GM23338 (cell line): ENCODE data around the gene FOXN4. TPM values are rescaled to one million over a fixed set of nuclear protein-coding genes. Genes with fewer than 3 reads are reported as not detected.

ENCODE experiments used
- ATAC-seq: fragments of 200-7000 bp; cut with Tn5 transposase; 3 replicates; pipeline ENCODE4 v1.9.1; 2020
- DNase-seq: peaks from one replicate; pipeline ENCODE4 v3.0.0-alpha.2; 2015; ENCODE audit warnings: low spot score
- H2AFZ ChIP-seq: fragments of 200-600 bp; sonication (generic); 2 replicates; pipeline ENCODE4 v1.8.0; 2016; ENCODE audit warnings: antibody characterized with exemption, mild to moderate bottlenecking, moderate library complexity
- H3F3A ChIP-seq: fragments of 200-600 bp; sonication (generic); replicated peaks from 2 replicates; pipeline ENCODE4 v1.8.0; 2017; ENCODE audit warnings: antibody characterized with exemption, mixed run types, low read depth
- H3K27ac ChIP-seq: fragments of 200-600 bp; sonication (generic); 2 replicates; pipeline ENCODE4 v1.6.1; 2016; ENCODE audit warnings: low read depth
- H3K27me3 ChIP-seq: fragments of 200-600 bp; sonication (generic); 2 replicates; pipeline ENCODE4 v1.8.0; 2016; ENCODE audit warnings: mild to moderate bottlenecking, mixed run types, moderate library complexity; ENCODE audit not compliant: insufficient read depth
- H3K36me3 ChIP-seq: fragments of 200-600 bp; sonication (generic); 2 replicates; pipeline ENCODE4 v1.8.0; 2016; ENCODE audit warnings: mild to moderate bottlenecking; ENCODE audit not compliant: insufficient read depth
- H3K4me1 ChIP-seq: fragments of 200-600 bp; sonication (generic); 2 replicates; pipeline ENCODE4 v1.8.0; 2016; ENCODE audit warnings: mild to moderate bottlenecking, moderate library complexity; ENCODE audit not compliant: insufficient read depth
- H3K4me2 ChIP-seq: fragments of 200-600 bp; sonication (generic); 2 replicates; pipeline ENCODE4 v1.7.1; 2017; ENCODE audit warnings: mixed run types
- H3K4me3 ChIP-seq: fragments of 200-600 bp; sonication (generic); 2 replicates; pipeline ENCODE4 v1.6.1; 2016; ENCODE audit warnings: mixed run types
- H3K79me2 ChIP-seq: fragments of 200-600 bp; sonication (generic); replicated peaks from 2 replicates; pipeline ENCODE4 v1.8.0; 2017; ENCODE audit warnings: mild to moderate bottlenecking; ENCODE audit not compliant: insufficient read depth
- H3K9me2 ChIP-seq: fragments of 200-600 bp; sonication (generic); 2 replicates; pipeline ENCODE4 v1.8.0; 2017; ENCODE audit not compliant: insufficient read depth
- H4K20me1 ChIP-seq: fragments of 200-600 bp; sonication (generic); replicated peaks from 2 replicates; pipeline ENCODE4 v1.8.0; 2017; ENCODE audit warnings: mild to moderate bottlenecking; ENCODE audit not compliant: insufficient read depth
- H3K27ac Mint-ChIP-seq: 2 replicates; pipeline ENCODE4 v1.8.0; 2020; ENCODE audit warnings: inconsistent platforms, mild to moderate bottlenecking, moderate library complexity, mixed read lengths
- H3K27me3 Mint-ChIP-seq: 3 replicates; pipeline ENCODE4 v1.8.0; 2022; ENCODE audit warnings: low read depth, mild to moderate bottlenecking, moderate library complexity, mixed read lengths, inconsistent platforms; ENCODE audit not compliant: insufficient read depth, poor library complexity
- H3K36me3 Mint-ChIP-seq: 3 replicates; pipeline ENCODE4 v1.8.0; 2021; ENCODE audit warnings: low read depth, mild to moderate bottlenecking, inconsistent platforms, moderate library complexity, mixed read lengths
- H3K4me1 Mint-ChIP-seq: 3 replicates; pipeline ENCODE4 v1.8.0; 2020; ENCODE audit warnings: mild to moderate bottlenecking, inconsistent platforms, mixed read lengths
- H3K4me3 Mint-ChIP-seq: 3 replicates; pipeline ENCODE4 v1.8.0; 2021; ENCODE audit warnings: moderate library complexity, mild to moderate bottlenecking, inconsistent platforms, mixed read lengths
- H3K9me3 Mint-ChIP-seq: 3 replicates; pipeline ENCODE4 v1.8.0; 2020; ENCODE audit warnings: moderate library complexity, mild to moderate bottlenecking, inconsistent platforms, mixed read lengths
- EZH2phosphoT487 ChIP-seq: fragments of 200-600 bp; sonication (generic); IDR thresholded peaks from one replicate; pipeline ENCODE4 v1.8.1; 2018; ENCODE audit warnings: antibody characterized with exemption; ENCODE audit not compliant: unreplicated experiment
- NANOG ChIP-seq: IDR thresholded peaks from 2 replicates; pipeline ENCODE4 v1.6.1; 2016; ENCODE audit warnings: antibody characterized with exemption, borderline replicate concordance
- POLR2AphosphoS5 ChIP-seq: IDR thresholded peaks from 2 replicates; pipeline ENCODE4 v1.6.1; 2016; ENCODE audit warnings: antibody characterized with exemption, low read depth
- ZNF114 ChIP-seq: fragments of 250-450 bp; sonication (Bioruptor Pico); IDR thresholded peaks from 2 replicates; pipeline ENCODE4 v1.5.0; 2020; ENCODE audit warnings: mild to moderate bottlenecking, moderate library complexity
- polyA plus RNA-seq: library from polyadenylated mRNA; unstranded; fragments of >200 nt; fragmentation: Nextera tagmentation; extraction: Ambion mirVana; gene quantifications from 2 replicates; pipeline ENCODE4 v1.2.1, GENCODE V29; 2016
- total RNA-seq: library from RNA; depleted of rRNA; stranded (reverse); fragments of >200 nt; shearing (Covaris generic); gene quantifications from 2 replicates; pipeline ENCODE4 v1.2.3, GENCODE V29; 2014
- TF ChIP-seq, protein P1 (sequence below): fragments of 250-450 bp; sonication (Bioruptor Pico); IDR thresholded peaks from 2 replicates; pipeline ENCODE4 v1.5.0; 2020; ENCODE audit warnings: mild to moderate bottlenecking, moderate library complexity
- TF ChIP-seq, protein P2 (sequence below): IDR thresholded peaks from 2 replicates; pipeline ENCODE4 v1.6.1; 2016; ENCODE audit warnings: antibody characterized with exemption

Gene FOXN4
- total and polyA plus RNA-seq, 2 experiments from 2014 or later: 0.35 to 0.47 TPM

GRCh38 chr12:109356577-109356976 is 47.5 kb upstream of the FOXN4 start (continued):
- TF ChIP-seq, protein P1, sequence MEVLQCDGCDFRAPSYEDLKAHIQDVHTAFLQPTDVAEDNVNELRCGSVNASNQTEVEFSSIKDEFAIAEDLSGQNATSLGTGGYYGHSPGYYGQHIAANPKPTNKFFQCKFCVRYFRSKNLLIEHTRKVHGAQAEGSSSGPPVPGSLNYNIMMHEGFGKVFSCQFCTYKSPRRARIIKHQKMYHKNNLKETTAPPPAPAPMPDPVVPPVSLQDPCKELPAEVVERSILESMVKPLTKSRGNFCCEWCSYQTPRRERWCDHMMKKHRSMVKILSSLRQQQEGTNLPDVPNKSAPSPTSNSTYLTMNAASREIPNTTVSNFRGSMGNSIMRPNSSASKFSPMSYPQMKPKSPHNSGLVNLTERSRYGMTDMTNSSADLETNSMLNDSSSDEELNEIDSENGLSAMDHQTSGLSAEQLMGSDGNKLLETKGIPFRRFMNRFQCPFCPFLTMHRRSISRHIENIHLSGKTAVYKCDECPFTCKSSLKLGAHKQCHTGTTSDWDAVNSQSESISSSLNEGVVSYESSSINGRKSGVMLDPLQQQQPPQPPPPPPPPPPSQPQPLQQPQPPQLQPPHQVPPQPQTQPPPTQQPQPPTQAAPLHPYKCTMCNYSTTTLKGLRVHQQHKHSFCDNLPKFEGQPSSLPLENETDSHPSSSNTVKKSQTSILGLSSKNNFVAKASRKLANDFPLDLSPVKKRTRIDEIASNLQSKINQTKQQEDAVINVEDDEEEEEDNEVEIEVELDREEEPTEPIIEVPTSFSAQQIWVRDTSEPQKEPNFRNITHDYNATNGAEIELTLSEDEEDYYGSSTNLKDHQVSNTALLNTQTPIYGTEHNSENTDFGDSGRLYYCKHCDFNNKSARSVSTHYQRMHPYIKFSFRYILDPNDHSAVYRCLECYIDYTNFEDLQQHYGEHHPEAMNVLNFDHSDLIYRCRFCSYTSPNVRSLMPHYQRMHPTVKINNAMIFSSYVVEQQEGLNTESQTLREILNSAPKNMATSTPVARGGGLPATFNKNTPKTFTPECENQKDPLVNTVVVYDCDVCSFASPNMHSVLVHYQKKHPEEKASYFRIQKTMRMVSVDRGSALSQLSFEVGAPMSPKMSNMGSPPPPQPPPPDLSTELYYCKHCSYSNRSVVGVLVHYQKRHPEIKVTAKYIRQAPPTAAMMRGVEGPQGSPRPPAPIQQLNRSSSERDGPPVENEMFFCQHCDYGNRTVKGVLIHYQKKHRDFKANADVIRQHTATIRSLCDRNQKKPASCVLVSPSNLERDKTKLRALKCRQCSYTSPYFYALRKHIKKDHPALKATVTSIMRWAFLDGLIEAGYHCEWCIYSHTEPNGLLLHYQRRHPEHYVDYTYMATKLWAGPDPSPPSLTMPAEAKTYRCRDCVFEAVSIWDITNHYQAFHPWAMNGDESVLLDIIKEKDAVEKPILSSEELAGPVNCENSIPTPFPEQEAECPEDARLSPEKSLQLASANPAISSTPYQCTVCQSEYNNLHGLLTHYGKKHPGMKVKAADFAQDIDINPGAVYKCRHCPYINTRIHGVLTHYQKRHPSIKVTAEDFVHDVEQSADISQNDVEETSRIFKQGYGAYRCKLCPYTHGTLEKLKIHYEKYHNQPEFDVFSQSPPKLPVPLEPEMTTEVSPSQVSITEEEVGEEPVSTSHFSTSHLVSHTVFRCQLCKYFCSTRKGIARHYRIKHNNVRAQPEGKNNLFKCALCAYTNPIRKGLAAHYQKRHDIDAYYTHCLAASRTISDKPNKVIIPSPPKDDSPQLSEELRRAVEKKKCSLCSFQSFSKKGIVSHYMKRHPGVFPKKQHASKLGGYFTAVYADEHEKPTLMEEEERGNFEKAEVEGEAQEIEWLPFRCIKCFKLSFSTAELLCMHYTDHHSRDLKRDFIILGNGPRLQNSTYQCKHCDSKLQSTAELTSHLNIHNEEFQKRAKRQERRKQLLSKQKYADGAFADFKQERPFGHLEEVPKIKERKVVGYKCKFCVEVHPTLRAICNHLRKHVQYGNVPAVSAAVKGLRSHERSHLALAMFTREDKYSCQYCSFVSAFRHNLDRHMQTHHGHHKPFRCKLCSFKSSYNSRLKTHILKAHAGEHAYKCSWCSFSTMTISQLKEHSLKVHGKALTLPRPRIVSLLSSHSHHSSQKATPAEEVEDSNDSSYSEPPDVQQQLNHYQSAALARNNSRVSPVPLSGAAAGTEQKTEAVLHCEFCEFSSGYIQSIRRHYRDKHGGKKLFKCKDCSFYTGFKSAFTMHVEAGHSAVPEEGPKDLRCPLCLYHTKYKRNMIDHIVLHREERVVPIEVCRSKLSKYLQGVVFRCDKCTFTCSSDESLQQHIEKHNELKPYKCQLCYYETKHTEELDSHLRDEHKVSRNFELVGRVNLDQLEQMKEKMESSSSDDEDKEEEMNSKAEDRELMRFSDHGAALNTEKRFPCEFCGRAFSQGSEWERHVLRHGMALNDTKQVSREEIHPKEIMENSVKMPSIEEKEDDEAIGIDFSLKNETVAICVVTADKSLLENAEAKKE: no peak
- TF ChIP-seq, protein P2, sequence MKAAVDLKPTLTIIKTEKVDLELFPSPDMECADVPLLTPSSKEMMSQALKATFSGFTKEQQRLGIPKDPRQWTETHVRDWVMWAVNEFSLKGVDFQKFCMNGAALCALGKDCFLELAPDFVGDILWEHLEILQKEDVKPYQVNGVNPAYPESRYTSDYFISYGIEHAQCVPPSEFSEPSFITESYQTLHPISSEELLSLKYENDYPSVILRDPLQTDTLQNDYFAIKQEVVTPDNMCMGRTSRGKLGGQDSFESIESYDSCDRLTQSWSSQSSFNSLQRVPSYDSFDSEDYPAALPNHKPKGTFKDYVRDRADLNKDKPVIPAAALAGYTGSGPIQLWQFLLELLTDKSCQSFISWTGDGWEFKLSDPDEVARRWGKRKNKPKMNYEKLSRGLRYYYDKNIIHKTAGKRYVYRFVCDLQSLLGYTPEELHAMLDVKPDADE: no peak
- TF ChIP-seq NANOG (no peak), EZH2phosphoT487 (no peak), POLR2AphosphoS5 (no peak), ZNF114 (CRISPR knock-in tag) (no peak)

GRCh38 chr12:109352184-109352583 is 43.1 kb upstream of the FOXN4 start:
- H3K27me3 ChIP-seq: no peaks in the 10 kb centered on the region
- H3K9me3 Mint-ChIP-seq: no peaks in the 10 kb centered on the region

More at GRCh38 chr12:109352184-109352583, 43.1 kb upstream of the FOXN4 start:
- no peak overlapping the region for H3K27ac Mint-ChIP-seq
- no peak overlapping the region for H2AFZ ChIP-seq
- TF ChIP-seq ZNF114 (CRISPR knock-in tag) (no peak), POLR2AphosphoS5 (no peak)
- no peak overlapping the region for H3K4me3 Mint-ChIP-seq
- no peak overlapping the region for H3K4me3 ChIP-seq
- no peak for ATAC-seq
- H3K4me2 ChIP-seq: no peak overlapping the region
- DNase-seq: no peak
- H3K4me1 ChIP-seq: no peaks in the 10 kb centered on the region
- no peaks in the 10 kb centered on the region for H4K20me1 ChIP-seq
- H3K4me1 Mint-ChIP-seq: peaks cover 2% of the 10 kb centered on the region; the same call in 1 of the 3 replicates
- no peaks in the 10 kb centered on the region for H3K79me2 ChIP-seq
- peaks cover 9% of the 10 kb centered on the region for H3K9me2 ChIP-seq
- no peaks in the 10 kb centered on the region for H3F3A ChIP-seq
- H3K27ac ChIP-seq: no peak overlapping the region
- H3K36me3 ChIP-seq: no peaks in the 10 kb centered on the region
- no peaks in the 10 kb centered on the region for H3K36me3 Mint-ChIP-seq
- no peaks in the 10 kb centered on the region for H3K27me3 Mint-ChIP-seq
